Heart left ventricle (tissue), 13 donors: ENCODE measurements around the gene PPME1.

Source experiments
- POLR2A ChIP-seq, 2 donors: fragments of 450-650 bp; IDR thresholded peaks; one replicate each; pipeline ENCODE4 v1.6.1; 2017; ENCODE audit warnings: antibody characterized with exemption in 2 of 2, mild to moderate bottlenecking in 2 of 2, moderate library complexity in 2 of 2
- TF ChIP-seq, protein P1 (sequence below), 12 donors: fragments of 200-600 bp; sonication (generic) in 4 of 12; IDR thresholded peaks; one replicate each; pipeline versions ENCODE4 v1.5.0 to v1.8.0; 2018 to 2022; ENCODE audit warnings: antibody characterized with exemption in 12 of 12, mild to moderate bottlenecking in 5 of 12
- donor health status: ischemic (EF 13 %, LVEDD 7.1; RV severe dilation, severe dysfunction).
- donor health status: DM: no; HTN: yes; CAD: no.
- donor health status: DM: no; HTN: no; CAD: no.
- donor health status: ischemic (EF 25% LVEDD 6.9; RV normal size, moderate dysfunction).
- donor health status: ischemic (EF 25% LVEDD 5.7; RV mildly dilated, moderate dysfunction).
- donor health status: ischemic (EF 35%, LVEDD 5.7; RV mildly dilated, moderate dysfunction).
- donor health status: nonischemic (EF 11% LVEDD 7.7; RV severe dilation, severe dysfunction).
- donor health status: DM: yes; HTN: yes; CAD: no.
- donor health status: PGD.
- donor health status: ischemic (EF 29% LVEDD 5.4; RV normal size, mild dysfunction).
- donor health status: nonischemic (EF 23%, LVEDD 6.1; RV moderate dilation, normal function).

GRCh38 chr11:74276581-74276980 lies 105.5 kb downstream of the PPME1 start:
- TF ChIP-seq, protein P1, sequence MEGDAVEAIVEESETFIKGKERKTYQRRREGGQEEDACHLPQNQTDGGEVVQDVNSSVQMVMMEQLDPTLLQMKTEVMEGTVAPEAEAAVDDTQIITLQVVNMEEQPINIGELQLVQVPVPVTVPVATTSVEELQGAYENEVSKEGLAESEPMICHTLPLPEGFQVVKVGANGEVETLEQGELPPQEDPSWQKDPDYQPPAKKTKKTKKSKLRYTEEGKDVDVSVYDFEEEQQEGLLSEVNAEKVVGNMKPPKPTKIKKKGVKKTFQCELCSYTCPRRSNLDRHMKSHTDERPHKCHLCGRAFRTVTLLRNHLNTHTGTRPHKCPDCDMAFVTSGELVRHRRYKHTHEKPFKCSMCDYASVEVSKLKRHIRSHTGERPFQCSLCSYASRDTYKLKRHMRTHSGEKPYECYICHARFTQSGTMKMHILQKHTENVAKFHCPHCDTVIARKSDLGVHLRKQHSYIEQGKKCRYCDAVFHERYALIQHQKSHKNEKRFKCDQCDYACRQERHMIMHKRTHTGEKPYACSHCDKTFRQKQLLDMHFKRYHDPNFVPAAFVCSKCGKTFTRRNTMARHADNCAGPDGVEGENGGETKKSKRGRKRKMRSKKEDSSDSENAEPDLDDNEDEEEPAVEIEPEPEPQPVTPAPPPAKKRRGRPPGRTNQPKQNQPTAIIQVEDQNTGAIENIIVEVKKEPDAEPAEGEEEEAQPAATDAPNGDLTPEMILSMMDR (IDR thresholded peaks at IDR 0.05) = no peak
- TF ChIP-seq POLR2A (IDR thresholded peaks at IDR 0.05) = no peak
